CD4-positive, alpha-beta T cell (primary cell): ENCODE results near the gene CD74. TPM values are rescaled to one million over a fixed set of nuclear protein-coding genes. Genes with fewer than 3 reads are reported as not detected.

Source experiments
- ATAC-seq: fragments of 200-7000 bp; cut with Tn5 transposase; one replicate; pipeline ENCODE4 v1.10.0; 2022; ENCODE audit warnings: mild to moderate bottlenecking; ENCODE audit not compliant: poor library complexity
- CTCF ChIA-PET: fragments of 350-600 bp; sonication (Branson Sonifier 250); formaldehyde crosslinking; loops from one replicate; lab custom pipeline; 2021; ENCODE audit warnings: antibody characterized with exemption, inconsistent platforms; lab: Charles Lee
- POLR2A ChIA-PET: fragments of 350-600 bp; sonication (Branson Sonifier 250); formaldehyde crosslinking; loops from one replicate; lab custom pipeline; 2021; ENCODE audit warnings: antibody characterized with exemption, inconsistent platforms; lab: Charles Lee
- DNase-seq, 14 experiments: peaks; one replicate each; pipeline ENCODE4 v3.0.0-alpha.2; 2013 to 2020; ENCODE audit warnings: mixed read lengths in 2 of 14
- H3K27ac ChIP-seq, 2 donors: one replicate each; pipeline versions ENCODE4 v1.5.1 to v1.7.0; 2013; ENCODE audit warnings: low read length in 2 of 2, low read depth in 1 of 2, mild to moderate bottlenecking in 1 of 2
- H3K27me3 ChIP-seq, 2 experiments: 1 replicate in 1 of 2; 2 replicates in 1 of 2; pipeline versions ENCODE4 v1.6.1 to v1.7.0; 2013; ENCODE audit warnings: low read length in 2 of 2, control low read depth in 1 of 2, mild to moderate bottlenecking in 1 of 2, moderate library complexity in 1 of 2; ENCODE audit not compliant: insufficient read depth in 2 of 2, control insufficient read depth in 1 of 2
- H3K36me3 ChIP-seq: one replicate; pipeline ENCODE4 v1.6.1; 2013; ENCODE audit warnings: low read length, control low read depth; ENCODE audit not compliant: insufficient read depth
- H3K4me1 ChIP-seq: one replicate; pipeline ENCODE4 v1.6.1; 2013; ENCODE audit warnings: low read length, control low read depth; ENCODE audit not compliant: insufficient read depth
- H3K4me3 ChIP-seq: one replicate; pipeline ENCODE4 v1.5.1; 2013; ENCODE audit warnings: mild to moderate bottlenecking, low read length, moderate library complexity
- H3K9me3 ChIP-seq, 2 experiments: 1 replicate in 1 of 2; 2 replicates in 1 of 2; pipeline versions ENCODE4 v1.6.1 to v1.7.0; 2013; ENCODE audit warnings: low read length in 2 of 2, mild to moderate bottlenecking in 2 of 2, control low read depth in 1 of 2, moderate library complexity in 1 of 2; ENCODE audit not compliant: control insufficient read depth in 1 of 2, insufficient read depth in 1 of 2
- H3K27ac Mint-ChIP-seq: one replicate; pipeline ENCODE4 v1.8.0; 2020; ENCODE audit warnings: mixed read lengths
- H3K27me3 Mint-ChIP-seq: one replicate; pipeline ENCODE4 v1.8.0; 2021; ENCODE audit warnings: mixed read lengths
- H3K36me3 Mint-ChIP-seq: one replicate; pipeline ENCODE4 v1.8.0; 2021; ENCODE audit warnings: low read depth, mixed read lengths
- H3K4me1 Mint-ChIP-seq: one replicate; pipeline ENCODE4 v1.8.0; 2021; ENCODE audit warnings: low read depth, mixed read lengths
- H3K4me3 Mint-ChIP-seq: one replicate; pipeline ENCODE4 v1.8.0; 2020; ENCODE audit warnings: mild to moderate bottlenecking, mixed read lengths
- H3K9me3 Mint-ChIP-seq: one replicate; pipeline ENCODE4 v1.8.0; 2020; ENCODE audit warnings: mixed read lengths
- CTCF ChIP-seq: fragments of 200-600 bp; IDR thresholded peaks from one replicate; pipeline ENCODE4 v1.8.0; 2022; ENCODE audit warnings: antibody characterized with exemption, mild to moderate bottlenecking
- intact Hi-C, 2 experiments: fragments of 100-400 bp; cut with DNase I in 1 of 2; cut with micrococcal nuclease in 1 of 2; formaldehyde crosslinking; loops; one replicate each; pipeline versions ENCODE4 v1.15.1 to v1.9.0; 2023 to 2025; cut with DNase I, micrococcal nuclease
- total RNA-seq, 174 experiments: library from RNA in 2 of 174; stranded (reverse) in 2 of 174; gene quantifications; one replicate each; pipeline ENCODE4 v1.2.3 and lab custom pipeline; 2021 to 2026

The CD74 gene
- total RNA-seq, 2 experiments from 2014 or later, result 299 to 303 TPM

DNA sequence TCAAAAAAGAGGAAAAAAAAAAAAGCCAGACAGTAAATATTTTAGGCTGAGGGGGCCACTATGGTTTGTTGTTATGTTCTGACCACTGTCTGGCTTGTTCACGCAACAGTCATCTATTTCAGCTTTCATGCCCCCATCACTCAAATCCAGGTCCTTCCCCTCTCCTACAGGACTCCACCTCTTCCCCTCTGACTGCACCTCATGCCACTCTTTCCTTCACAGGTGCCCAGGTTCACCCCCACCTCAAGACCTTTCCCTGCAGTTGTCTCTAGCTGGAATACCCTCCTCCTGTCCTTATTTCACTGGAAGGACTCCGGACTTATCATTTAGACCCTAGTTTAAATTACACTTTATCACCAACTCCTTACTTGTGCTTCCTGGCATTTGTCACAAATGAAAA is 33.4 kb upstream of the CD74 start:
- H3K4me1 Mint-ChIP-seq, result peaks cover 47% of the 10 kb centered on the region
- Histone ChIP-seq H3K4me1 (peaks cover 36% of the 10 kb centered on the region), H3K9me3 (no peaks in the 10 kb centered on the region), H3K4me3 (no peak overlapping the region), H3K27ac (no peak overlapping the region), H3K27me3 (no peaks in the 10 kb centered on the region), H3K36me3 (peaks cover 66% of the 10 kb centered on the region)
- H3K27me3 Mint-ChIP-seq, result no peaks in the 10 kb centered on the region
- H3K36me3 Mint-ChIP-seq, result peaks cover 84% of the 10 kb centered on the region
- ATAC-seq, result no peak
- CTCF ChIA-PET, result interaction anchor here (2.0 kb wide), 1 partner anchor 10 kb away, joined by 6 read pairs; no protein-coding TSS in a partner anchor
- no peak for TF ChIP-seq CTCF
- H3K4me3 Mint-ChIP-seq, result peak overlapping the region; percentile 35
- peaks cover 2% of the 10 kb centered on the region for H3K9me3 Mint-ChIP-seq
- no peak for DNase-seq
- POLR2A ChIA-PET, result interaction anchor here (2.4 kb wide), 1 partner anchor 33 kb away, joined by 7 read pairs; the partner anchor contains the start of gene CD74
- peak overlapping the region; percentile 70 for H3K27ac Mint-ChIP-seq
- intact Hi-C loops, result loop anchor here in 1 of 2 experiments (5.0 kb wide), 1 partner anchor 311 kb away; the partner anchor contains the start of gene DCTN4

DNA sequence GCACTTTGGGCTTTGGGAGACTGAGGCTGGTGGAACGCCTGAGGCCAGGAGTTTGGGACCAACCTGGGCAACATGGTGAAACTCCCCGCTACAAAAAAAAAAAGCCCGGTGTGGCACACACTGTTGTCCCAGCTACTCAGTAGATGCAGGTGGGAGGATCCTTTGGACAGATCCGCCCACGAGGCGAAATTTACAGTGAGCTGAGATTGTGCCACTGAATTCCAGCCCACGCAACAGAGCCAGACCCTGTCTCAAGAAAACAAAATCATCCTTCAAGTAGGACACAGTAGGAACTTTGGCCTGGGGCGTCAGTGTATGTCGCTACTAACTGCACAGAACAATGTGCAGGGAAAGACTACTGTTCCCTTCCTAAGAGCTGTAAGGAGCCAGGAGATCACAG is 32.1 kb upstream of the CD74 start:
- Mint-ChIP-seq H3K4me3 (peak overlapping the region; percentile 49), H3K27ac (peak overlapping the region; percentile 70), H3K27me3 (no peaks in the 10 kb centered on the region), H3K9me3 (no peaks in the 10 kb centered on the region), H3K4me1 (peaks cover 42% of the 10 kb centered on the region), H3K36me3 (peaks cover 85% of the 10 kb centered on the region)
- ChIA-PET POLR2A (interaction anchor here (2.4 kb wide), 1 partner anchor 32 kb away, joined by 7 read pairs; the partner anchor contains the start of gene CD74), CTCF (interaction anchor here (2.0 kb wide), 1 partner anchor 9 kb away, joined by 6 read pairs; no protein-coding TSS in a partner anchor)
- H3K27ac ChIP-seq, result no peak overlapping the region
- peaks cover 66% of the 10 kb centered on the region for H3K36me3 ChIP-seq
- peaks cover 36% of the 10 kb centered on the region for H3K4me1 ChIP-seq
- DNase-seq (no peak), ATAC-seq (no peak)
- no peaks in the 10 kb centered on the region for H3K9me3 ChIP-seq
- H3K27me3 ChIP-seq, result no peaks in the 10 kb centered on the region
- TF ChIP-seq CTCF, result no peak
- H3K4me3 ChIP-seq, result no peak overlapping the region
- intact Hi-C loops, result loop anchor here in 1 of 2 experiments (5.0 kb wide), 1 partner anchor 313 kb away; the partner anchor contains the start of gene DCTN4

GRCh38 chr5:150443242-150444075 is 30.7 kb upstream of the CD74 start:
- H3K27ac Mint-ChIP-seq, result peak overlapping the region; percentile 70
- DNase-seq (no peak), ATAC-seq (no peak)
- peaks cover 72% of the 10 kb centered on the region for H3K36me3 Mint-ChIP-seq
- H3K27me3 Mint-ChIP-seq, result no peaks in the 10 kb centered on the region
- Histone ChIP-seq H3K9me3 (no peaks in the 10 kb centered on the region), H3K4me1 (peaks cover 28% of the 10 kb centered on the region), H3K27ac (no peak overlapping the region), H3K4me3 (no peak overlapping the region), H3K36me3 (peaks cover 62% of the 10 kb centered on the region), H3K27me3 (no peaks in the 10 kb centered on the region)
- no peaks in the 10 kb centered on the region for H3K9me3 Mint-ChIP-seq
- intact Hi-C loops, result no loop called here
- H3K4me1 Mint-ChIP-seq, result peaks cover 37% of the 10 kb centered on the region
- H3K4me3 Mint-ChIP-seq, result no peak overlapping the region
- ChIA-PET POLR2A (interaction anchor here (1.0 kb wide), 1 partner anchor 31 kb away, joined by 3 read pairs; the partner anchor contains the start of gene CD74), CTCF (no interaction called here)
- no peak for TF ChIP-seq CTCF
